Stimulated activated CD8-positive, alpha-beta memory T cell treated with anti-CD3 and anti-CD28 coated beads, Interleukin-7, amount 100 ng/mL, for 48 hours (primary cell): ENCODE measurements around the gene BPTF.
"Not testable (repeated sequence)": the region's sequence is repeated elsewhere in the genome, so short reads cannot be mapped to it uniquely, and the experiment has no call there.

Source experiments
- DNase-seq, 2 donors: peaks; one replicate each; pipeline ENCODE4 v3.0.0-alpha.2; 2020; ENCODE audit warnings: low read depth in 1 of 2; ENCODE audit errors: extremely low read depth in 1 of 2

The BPTF gene

DNA sequence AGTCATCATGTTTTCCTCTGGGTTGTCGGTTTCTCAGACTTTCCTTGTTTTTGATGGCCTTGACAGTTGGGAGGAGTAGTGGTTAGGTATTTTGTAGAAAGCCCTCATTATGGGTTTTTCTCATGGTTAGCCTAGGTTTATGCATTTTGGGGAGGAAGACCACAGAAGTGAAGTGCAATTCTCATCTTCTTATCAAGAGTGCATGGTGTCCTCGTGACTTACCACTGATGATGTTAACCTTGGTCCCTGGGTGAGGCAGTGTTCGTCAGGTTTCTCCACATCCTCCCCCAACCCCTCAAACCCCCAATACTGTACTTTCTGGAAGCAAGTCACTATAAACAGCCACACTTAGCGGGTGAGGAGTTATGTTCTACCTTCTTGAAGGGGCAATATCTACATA lies 42.3 kb downstream of the BPTF start:
- DNase-seq = peak; percentile 9 to 13

DNA sequence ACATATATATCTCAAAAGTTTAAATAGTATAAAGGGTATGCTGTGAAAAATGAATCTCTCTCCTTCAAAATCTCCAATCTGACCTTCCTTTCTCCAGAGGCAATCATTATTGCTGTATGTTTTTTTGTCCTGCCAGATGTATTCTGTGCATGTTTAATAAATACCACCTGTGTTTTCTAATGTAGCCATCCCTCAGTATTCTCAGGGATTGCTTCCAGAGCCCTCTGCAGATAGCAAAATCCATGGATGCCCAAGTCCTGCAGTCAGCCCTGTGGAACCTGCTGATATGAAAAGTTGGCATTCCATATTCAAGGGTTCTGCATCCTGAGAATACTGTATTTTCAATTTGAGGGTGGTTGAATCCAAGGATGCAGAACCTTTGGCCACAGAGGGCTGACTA lies 42.9 kb downstream of the BPTF start:
- DNase-seq = no peak

DNA sequence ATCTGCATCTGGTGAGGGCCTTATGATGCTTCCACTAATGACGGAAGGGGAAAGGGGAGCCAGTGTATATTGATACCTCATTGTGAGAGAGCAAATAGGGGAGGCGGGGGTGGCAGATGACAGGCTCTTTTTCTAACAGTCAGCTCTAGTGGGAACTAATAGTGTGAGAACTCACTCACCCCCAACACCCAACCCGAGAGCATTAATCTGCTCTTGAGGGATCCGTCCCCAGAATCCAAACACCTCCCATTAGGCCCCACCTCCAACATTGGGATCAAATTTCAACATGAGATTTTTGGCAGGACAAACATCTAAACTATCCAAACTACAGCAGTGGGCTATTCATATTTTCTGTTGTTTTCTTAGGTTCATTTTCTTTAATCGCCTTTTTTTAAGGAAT lies 54.4 kb downstream of the BPTF start:
- DNase-seq = no peak

DNA sequence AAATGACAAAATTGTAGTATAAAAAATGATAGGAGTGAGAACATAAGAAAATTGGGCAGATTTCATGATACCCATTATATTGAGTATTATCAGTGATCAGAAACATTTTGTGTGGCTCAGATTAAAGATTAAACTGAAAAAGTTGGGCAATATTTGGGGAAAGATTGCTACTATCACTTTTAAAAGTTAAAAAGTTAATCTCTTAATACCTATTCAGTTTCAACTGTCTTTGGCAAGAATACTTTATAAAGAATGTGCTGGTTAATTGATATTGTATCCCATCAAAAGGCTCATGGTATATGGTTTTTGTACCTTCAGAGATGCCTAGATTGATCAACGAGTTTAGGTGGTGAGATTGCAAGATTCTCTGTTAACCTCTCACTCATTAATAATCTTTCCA lies 55.8 kb downstream of the BPTF start:
- no peak for DNase-seq

DNA sequence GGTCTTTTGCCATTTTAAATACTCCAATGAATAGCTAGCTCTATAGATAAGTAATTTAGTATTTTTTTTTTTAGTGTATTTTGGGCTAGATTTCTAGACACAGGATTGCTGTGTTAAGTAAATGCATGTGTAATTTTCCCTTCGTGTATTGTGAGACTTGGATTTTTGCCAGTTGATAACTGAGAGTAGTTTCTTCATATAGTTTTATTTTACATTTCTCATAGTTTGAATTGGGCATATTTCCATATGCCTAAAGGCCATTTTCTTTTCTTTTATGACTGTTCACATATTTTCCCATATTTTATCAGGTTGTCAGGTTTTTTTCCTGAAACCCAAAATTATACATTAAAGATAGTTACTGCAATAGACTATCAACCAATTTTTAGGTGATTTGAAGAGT lies 59.4 kb downstream of the BPTF start:
- DNase-seq = no peak

DNA sequence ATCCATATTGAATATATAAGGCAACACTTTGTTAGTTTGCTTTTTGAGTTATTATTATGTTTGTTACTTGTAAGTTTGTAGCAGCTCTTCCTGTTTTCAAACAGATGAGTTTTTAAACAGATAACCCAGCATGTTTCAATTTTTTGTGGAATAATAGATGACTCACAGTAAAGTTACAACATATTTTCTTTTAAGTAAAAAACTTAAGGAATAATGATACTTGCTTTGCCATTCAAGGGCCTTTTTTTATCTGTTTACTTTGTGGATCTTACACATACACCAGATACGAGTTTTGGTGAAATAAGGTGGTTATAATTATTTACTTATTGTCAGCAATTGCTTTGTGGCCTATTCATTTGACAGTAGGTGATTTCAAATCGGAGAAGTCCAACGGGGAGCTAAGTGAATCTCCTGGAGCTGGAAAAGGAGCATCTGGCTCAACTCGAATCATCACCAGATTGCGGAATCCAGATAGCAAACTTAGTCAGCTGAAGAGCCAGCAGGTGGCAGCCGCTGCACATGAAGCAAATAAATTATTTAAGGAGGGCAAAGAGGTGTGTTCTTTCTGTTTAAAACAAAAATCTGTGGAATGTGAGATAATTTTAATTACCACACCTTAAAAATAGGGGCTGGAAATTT lies 66.3 kb downstream of the BPTF start:
- no peak for DNase-seq

DNA sequence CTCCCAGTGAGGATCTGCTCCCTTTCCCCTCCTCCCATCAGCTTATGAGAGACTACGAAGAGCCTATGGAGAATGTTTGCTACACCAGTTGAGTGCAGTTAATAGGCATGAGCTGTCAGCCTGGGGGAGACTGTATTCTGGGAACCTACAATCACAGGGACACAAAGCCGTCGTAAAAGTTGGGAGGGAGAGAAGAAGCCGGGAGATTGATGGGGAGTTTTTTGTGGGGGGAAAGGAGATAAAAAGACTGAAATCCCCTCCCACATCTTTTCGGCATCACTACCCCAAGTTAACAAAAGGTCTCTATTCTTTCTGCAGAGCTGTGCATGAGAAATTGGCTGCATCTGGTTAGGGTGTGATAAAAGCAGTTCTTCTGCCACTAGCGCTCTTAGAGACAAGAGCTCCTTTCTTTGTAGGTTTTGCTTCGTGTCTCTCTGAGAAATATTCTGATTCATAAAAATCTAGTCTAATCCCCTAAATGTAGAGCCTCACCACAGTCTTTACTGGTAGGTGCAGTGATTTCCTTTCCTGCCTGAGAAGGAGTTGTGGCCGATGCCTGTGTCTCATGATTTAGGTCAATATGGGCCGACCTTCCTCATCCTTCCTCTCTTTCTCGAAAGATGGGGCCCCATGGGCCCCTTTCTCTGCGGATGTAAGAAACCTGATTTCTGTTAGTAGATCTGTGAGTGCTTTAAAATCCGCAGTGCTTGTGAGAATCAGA lies 77.4 kb downstream of the BPTF start:
- DNase-seq = no peak

DNA sequence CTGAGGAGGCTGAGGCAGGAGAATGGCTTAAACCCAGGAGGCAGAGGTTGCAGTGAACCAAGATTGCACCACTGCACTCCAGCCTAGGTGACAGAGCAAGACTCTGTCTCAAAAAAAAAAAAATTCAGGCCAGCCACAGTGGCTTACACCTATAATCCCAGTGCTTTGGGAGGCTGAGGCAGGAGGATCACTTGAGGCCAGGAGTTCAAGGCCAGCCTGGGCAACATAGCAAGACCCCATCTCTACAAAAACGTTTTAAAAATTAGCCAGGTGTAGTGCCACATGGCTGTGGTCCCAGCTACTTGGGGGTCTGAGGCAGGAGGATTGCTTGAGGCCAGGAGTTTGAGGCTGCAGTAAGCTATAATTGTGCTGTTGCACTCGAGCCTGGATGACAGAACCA lies 80.0 kb downstream of the BPTF start:
- DNase-seq = not testable (repeated sequence)

DNA sequence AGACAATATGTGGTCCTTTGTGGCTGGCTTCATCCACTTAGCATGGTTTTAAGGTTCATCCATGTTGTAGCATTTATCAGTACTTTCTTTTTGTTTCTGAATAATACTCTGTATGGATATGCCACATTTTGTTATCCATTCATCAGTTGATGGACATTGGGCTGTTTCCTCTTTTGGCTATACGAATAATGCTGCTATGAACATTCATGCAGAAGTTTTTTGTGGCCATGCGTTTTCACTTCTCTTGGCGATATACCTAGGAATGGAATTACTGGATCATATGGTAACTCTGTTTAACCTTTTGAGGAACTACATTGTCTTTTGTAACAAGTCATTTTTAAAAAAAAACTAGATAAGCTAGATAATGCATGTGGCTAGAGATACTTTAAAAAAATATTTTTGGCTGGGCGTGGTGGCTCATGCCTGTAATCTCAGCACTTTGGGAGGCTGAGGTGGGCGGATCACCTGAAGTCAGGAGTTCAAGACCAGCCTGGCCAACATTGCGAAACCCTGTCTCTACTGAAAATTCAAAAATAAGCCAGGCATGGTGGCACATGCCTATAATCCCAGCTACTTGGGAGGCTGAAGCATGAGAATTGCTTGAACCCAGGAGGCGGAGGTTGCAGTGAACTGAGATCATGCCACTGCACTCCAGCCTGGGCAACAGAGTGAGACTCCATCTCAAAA lies 85.0 kb downstream of the BPTF start:
- DNase-seq = not testable (repeated sequence)

DNA sequence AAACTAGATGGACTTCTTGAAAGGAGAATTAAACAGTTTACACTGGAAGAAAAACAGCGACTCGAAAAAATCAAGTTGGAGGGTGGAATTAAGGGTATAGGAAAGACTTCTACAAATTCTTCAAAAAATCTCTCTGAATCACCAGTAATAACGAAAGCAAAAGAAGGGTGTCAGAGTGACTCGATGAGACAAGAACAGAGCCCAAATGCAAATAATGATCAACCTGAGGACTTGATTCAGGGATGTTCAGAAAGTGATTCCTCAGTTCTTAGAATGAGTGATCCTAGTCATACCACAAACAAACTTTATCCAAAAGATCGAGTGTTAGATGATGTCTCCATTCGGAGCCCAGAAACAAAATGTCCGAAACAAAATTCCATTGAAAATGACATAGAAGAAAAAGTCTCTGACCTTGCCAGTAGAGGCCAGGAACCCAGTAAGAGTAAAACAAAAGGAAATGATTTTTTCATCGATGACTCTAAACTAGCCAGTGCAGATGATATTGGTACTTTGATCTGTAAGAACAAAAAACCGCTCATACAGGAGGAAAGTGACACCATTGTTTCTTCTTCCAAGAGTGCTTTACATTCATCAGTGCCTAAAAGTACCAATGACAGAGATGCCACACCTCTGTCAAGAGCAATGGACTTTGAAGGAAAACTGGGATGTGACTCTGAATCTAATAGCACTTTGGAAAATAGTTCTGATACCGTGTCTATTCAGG lies 85.9 kb downstream of the BPTF start:
- DNase-seq = no peak

DNA sequence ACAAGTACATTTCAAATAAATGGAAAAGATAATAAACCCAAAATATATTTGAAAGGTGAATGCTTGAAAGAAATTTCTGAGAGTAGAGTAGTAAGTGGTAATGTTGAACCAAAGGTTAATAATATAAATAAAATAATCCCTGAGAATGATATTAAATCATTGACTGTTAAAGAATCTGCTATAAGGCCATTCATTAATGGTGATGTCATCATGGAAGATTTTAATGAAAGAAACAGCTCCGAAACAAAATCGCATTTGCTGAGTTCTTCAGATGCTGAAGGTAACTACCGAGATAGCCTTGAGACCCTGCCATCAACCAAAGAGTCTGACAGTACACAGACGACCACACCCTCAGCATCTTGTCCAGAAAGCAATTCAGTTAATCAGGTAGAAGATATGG lies 86.8 kb downstream of the BPTF start:
- no peak for DNase-seq

DNA sequence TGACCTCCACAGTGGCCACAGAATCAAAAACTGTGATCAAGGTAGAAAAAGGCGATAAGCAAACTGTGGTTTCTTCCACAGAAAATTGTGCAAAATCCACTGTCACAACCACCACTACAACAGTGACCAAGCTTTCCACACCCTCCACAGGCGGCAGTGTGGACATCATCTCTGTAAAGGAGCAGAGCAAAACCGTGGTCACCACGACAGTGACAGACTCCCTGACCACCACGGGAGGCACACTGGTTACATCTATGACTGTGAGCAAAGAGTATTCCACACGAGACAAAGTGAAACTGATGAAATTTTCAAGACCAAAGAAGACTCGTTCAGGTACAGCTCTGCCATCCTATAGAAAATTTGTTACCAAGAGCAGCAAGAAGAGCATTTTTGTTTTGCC lies 87.4 kb downstream of the BPTF start:
- DNase-seq = peak; percentile 5

DNA sequence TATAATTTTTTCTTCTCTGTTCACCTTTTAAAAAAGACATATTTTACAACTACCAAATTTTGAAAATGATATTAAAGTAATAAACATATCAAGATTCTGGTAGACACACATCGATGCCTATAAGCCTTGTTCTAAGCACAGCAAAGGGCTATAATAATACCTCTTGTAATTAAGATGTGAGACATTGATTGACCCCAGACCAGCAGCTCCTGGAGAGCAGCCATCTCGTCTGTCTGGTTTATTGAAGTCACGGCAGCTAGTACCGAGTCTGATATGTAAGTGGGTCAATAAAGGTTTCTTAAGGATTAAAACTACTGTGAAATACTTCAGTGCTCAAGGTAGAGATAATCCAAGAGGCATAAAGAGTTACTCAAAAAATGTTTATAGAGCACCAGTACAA lies 94.9 kb downstream of the BPTF start:
- no peak for DNase-seq

DNA sequence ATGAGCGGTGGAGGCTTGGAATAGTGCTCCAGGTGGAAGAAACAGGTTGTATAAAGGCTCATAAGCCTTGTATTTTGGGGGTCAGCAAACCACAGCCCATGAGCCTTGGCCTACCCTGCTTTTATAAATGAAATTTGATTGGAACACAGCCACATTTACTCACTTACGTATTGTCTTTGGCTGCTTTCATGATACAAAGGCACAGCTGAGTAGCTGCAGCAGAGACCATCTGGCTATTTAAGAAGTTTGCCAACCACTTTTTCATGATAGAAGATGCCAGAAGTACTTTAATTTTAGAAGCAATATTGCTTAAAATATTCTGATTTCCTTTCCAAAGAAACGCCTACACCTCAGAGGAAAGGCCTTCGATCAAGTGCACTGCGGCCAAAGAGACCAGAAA lies 97.2 kb downstream of the BPTF start:
- DNase-seq = no peak

DNA sequence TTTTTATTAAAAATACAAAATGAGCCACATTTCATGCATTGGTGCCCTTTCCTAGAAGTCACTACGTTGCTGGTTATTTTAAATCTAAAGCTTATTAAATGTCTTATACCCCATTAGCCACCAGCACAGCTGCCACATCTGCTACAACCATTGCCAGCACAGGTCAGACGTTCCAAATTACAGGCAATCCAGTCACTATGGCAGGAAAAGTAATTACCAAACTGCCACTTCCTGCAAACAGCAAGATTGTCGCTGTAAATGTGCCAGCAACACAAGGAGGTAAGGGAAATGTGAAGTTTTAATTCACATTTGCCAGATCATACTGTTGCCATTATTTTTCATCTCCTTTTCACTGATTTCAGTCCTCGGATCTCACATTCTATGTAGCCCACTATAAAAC lies 103.5 kb downstream of the BPTF start:
- not testable (repeated sequence) for DNase-seq

DNA sequence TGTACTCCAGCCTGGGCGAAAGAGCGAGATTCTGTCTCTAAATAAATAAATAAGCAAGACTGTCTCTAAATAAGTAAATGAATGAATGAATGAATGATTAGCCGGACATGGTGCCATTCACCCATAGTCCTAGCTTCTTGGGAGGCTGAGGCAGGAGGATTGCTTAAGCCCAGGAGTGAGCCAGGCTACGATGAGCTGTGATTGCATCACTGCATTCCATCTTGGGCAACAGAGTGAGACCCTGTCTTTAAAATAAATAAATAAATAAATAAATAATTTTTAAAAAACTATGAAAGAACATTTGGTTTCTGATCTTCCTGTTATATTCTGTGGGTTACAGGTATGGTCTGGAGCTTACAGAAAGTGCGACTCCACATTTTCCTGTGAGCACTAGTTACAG lies 105.9 kb downstream of the BPTF start:
- no peak for DNase-seq

DNA sequence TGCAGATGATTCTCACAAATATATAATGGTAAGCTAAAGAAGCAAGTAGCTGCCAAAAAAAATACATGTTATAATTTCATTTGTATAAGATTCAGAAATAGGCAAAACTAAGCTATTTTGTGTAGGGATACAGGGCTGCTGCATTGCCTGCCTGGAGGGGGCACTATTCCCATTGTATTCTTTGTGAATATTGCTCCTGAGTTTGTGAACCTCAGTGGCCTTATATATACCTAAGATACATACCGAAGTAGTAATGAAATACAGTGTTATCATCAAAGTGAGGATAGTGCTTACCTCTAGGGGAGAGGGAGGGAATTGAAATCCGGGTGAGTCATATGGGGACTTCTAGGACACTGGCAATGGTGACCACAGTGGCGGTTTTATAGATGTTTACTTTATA lies 117.5 kb downstream of the BPTF start:
- no peak for DNase-seq

DNA sequence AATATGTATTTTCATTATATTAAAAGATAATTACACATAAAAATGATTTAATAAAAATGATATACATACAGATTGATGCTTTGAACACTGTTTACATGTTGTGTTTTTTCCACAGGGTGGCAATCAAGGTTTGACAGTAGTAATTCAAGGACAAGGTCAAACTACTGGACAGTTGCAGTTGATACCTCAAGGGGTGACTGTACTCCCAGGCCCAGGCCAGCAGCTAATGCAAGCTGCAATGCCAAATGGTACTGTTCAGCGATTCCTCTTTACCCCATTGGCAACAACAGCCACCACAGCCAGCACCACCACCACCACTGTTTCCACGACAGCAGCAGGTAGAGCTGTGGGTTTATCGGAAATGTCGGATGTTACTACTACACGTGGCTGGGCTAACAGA lies 118.7 kb downstream of the BPTF start:
- no peak for DNase-seq

DNA sequence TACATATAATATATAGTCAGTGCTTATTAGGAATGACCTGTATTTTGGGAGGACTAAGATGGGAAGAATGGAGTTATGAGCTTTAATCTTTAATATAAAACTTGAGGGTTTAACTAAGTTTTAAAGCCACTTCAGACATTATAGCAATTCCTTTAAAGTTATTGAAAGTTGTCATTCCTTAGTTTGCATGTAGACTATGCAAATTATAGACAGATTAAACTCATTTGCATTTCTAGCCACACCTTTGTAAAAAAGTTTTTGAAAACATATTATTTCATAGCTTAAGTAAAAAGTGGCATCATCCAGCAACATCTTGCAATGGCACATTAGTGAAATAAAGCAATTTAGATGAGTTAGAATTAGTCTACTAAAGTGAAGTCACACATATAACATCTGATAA lies 121.2 kb downstream of the BPTF start:
- DNase-seq = no peak

DNA sequence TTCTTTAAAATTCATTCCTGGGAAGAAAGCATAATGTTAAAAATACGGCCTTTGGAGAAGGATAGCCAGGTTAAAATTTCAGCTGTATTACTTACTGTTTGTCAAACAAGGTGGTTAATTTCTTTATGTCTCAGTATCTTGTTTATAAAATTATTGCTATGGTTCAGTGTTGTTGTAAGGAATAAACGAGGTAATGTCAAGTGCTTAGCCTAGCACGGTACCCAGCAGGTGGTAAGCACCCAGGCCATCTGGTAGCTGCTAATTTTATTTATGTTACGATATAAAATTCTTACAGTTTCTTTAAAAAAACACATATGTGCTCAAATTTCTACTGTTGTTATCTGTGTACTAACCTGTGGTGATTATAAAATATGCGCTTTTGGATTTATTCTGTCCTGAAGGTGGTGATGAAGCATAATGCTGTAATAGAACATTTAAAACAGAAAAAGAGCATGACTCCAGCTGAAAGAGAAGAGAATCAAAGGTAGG lies 122.1 kb downstream of the BPTF start:
- DNase-seq = no peak

DNA sequence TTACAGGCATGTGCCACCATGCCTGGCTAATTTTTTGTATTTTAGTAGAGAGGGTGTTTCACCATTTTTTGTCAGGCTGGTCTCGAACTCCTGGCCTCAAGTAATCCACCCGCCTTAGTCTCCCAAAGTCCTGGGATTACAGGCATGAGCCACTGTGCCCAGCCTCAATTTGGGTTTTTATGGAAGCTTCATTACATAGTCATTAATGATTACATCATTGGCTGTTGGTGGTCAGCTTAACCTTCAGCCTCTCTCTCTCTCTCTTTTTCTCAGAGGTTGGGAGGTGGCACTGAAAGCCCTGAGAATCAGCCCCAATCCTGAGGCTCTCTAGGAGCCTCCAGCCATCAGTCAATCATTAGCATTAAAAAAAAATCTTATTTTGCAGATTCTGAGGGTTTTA lies 125.6 kb downstream of the BPTF start:
- no peak for DNase-seq
